Measurements from ENCODE around the gene CYP1A2.

DNA sequence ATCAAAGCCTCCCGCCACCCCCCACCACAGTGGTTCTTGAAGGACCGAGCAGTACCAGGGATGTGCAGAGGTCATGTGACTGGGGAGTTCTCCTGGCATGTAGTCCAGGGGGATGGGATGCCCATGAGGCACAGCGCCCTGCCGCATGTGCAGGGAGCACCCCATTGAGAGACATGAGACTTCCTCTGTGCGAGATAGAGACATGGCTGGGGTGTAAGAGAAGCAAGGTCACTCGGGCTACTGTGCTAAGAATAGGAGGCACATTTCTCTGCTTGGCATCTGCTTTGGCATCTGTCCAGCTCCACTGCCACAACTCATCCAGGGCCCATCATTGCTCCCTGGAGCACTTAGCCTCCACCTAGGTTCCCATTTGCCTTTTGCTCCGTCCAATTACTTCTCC, 20.9 kb upstream of the CYP1A2 start:
- TF ChIP-seq, protein P1, sequence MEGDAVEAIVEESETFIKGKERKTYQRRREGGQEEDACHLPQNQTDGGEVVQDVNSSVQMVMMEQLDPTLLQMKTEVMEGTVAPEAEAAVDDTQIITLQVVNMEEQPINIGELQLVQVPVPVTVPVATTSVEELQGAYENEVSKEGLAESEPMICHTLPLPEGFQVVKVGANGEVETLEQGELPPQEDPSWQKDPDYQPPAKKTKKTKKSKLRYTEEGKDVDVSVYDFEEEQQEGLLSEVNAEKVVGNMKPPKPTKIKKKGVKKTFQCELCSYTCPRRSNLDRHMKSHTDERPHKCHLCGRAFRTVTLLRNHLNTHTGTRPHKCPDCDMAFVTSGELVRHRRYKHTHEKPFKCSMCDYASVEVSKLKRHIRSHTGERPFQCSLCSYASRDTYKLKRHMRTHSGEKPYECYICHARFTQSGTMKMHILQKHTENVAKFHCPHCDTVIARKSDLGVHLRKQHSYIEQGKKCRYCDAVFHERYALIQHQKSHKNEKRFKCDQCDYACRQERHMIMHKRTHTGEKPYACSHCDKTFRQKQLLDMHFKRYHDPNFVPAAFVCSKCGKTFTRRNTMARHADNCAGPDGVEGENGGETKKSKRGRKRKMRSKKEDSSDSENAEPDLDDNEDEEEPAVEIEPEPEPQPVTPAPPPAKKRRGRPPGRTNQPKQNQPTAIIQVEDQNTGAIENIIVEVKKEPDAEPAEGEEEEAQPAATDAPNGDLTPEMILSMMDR (conservative IDR thresholded peaks at IDR 0.05; ENCODE audit: low read depth, low read length) = no peak
- no peak for TF ChIP-seq EZH2 (IDR thresholded peaks at IDR 0.05; ENCODE audit: low read length, unreplicated experiment)
